SK-N-SH (cell line): ENCODE data around the gene PTPRG. TPM values are rescaled to one million over a fixed set of nuclear protein-coding genes. Genes with fewer than 3 reads are reported as not detected.

Source experiments
- CTCF ChIA-PET: fragments of 300-600, 350-600 bp; formaldehyde crosslinking; extraction: SDS; loops from one replicate; lab custom pipeline; 2021; lab: Yijun Ruan, JAX
- POLR2A ChIA-PET: fragments of 350-600 bp; sonication (Branson Sonifier 250); formaldehyde crosslinking; extraction: SDS; loops from one replicate; lab custom pipeline; 2020; ENCODE audit warnings: antibody characterized with exemption, inconsistent platforms; lab: Yijun Ruan, JAX
- DNase-seq: peaks from one replicate; pipeline ENCODE4 v3.0.0; 2012
- H2AFZ ChIP-seq: fragments of 200-600 bp; sonication (generic); 2 replicates; pipeline ENCODE4 v1.8.1; 2016; ENCODE audit warnings: antibody characterized with exemption, mild to moderate bottlenecking, low read depth
- H3F3A ChIP-seq: fragments of 200-600 bp; sonication (generic); replicated peaks from 2 replicates; pipeline ENCODE3; 2016; ENCODE audit warnings: antibody characterized with exemption, mild to moderate bottlenecking; ENCODE audit not compliant: insufficient read depth
- H3K27ac ChIP-seq, 2 experiments: fragments of 200-500 bp in 1 of 2; fragments of 200-600 bp in 1 of 2; sonication (Bioruptor generic) in 1 of 2; sonication (generic), shearing (Covaris generic) in 1 of 2; 2 replicates each; pipeline versions ENCODE4 v1.5.1 to v1.6.1; 2014 to 2016; ENCODE audit warnings: low read depth in 2 of 2, inconsistent platforms in 1 of 2, low read length in 1 of 2, mild to moderate bottlenecking in 1 of 2, mixed read lengths in 1 of 2
- H3K27me3 ChIP-seq: fragments of 200-600 bp; sonication (generic), shearing (Covaris generic); 2 replicates; pipeline ENCODE4 v1.6.1; 2016; ENCODE audit warnings: mixed run types; ENCODE audit not compliant: insufficient read depth
- H3K36me3 ChIP-seq, 2 experiments: fragments of 200-500 bp in 1 of 2; fragments of 200-600 bp in 1 of 2; sonication (Bioruptor generic) in 1 of 2; sonication (generic) in 1 of 2; replicated peaks in 1 of 2; 2 replicates each; pipeline versions ENCODE3 to v1.5.1; 2014 to 2016; ENCODE audit warnings: low read length in 1 of 2, mild to moderate bottlenecking in 1 of 2; ENCODE audit not compliant: insufficient read depth in 2 of 2, control insufficient read depth in 1 of 2
- H3K4me1 ChIP-seq, 2 experiments: fragments of 200-500 bp in 1 of 2; fragments of 200-600 bp in 1 of 2; sonication (Bioruptor generic) in 1 of 2; sonication (generic), shearing (Covaris generic) in 1 of 2; 2 replicates each; pipeline versions ENCODE4 v1.5.1 to v1.6.1; 2014 to 2016; ENCODE audit warnings: low read depth in 1 of 2, low read length in 1 of 2, mixed run types in 1 of 2; ENCODE audit not compliant: insufficient read depth in 2 of 2, control insufficient read depth in 1 of 2
- H3K4me2 ChIP-seq: fragments of 200-600 bp; sonication (generic), shearing (Covaris generic); 2 replicates; pipeline ENCODE4 v1.6.1; 2017; ENCODE audit warnings: mixed run types
- H3K4me3 ChIP-seq, 2 experiments: fragments of 200-500 bp in 1 of 2; fragments of 200-600 bp in 1 of 2; sonication (Bioruptor generic) in 1 of 2; sonication (generic), shearing (Covaris generic) in 1 of 2; 2 replicates each; pipeline versions ENCODE4 v1.5.1 to v1.8.1; 2014 to 2016; ENCODE audit warnings: low read depth in 2 of 2, inconsistent platforms in 1 of 2, low read length in 1 of 2, mild to moderate bottlenecking in 1 of 2, mixed read lengths in 1 of 2, moderate library complexity in 1 of 2
- H3K79me2 ChIP-seq: fragments of 200-600 bp; sonication (generic); 2 replicates; pipeline ENCODE4 v1.8.1; 2017; ENCODE audit warnings: mild to moderate bottlenecking; ENCODE audit not compliant: insufficient read depth
- H3K9ac ChIP-seq: fragments of 200-600 bp; sonication (generic); 2 replicates; pipeline ENCODE4 v1.6.1; 2017; ENCODE audit warnings: mixed run types
- H3K9me2 ChIP-seq: fragments of 200-600 bp; sonication (generic); 2 replicates; pipeline ENCODE4 v1.6.1; 2017; ENCODE audit warnings: mixed run types
- H3K9me3 ChIP-seq: fragments of 200-600 bp; sonication (generic); 2 replicates; pipeline ENCODE4 v1.6.1; 2017; ENCODE audit warnings: mixed run types, mild to moderate bottlenecking, moderate library complexity
- H4K20me1 ChIP-seq: fragments of 200-600 bp; sonication (generic); 2 replicates; pipeline ENCODE4 v1.6.1; 2017; ENCODE audit warnings: mild to moderate bottlenecking, mixed run types; ENCODE audit not compliant: insufficient read depth
- CHD2 ChIP-seq: fragments of 150-350 bp; IDR thresholded peaks from 2 replicates; pipeline ENCODE4 v1.6.1; 2018; ENCODE audit warnings: low read length; ENCODE audit not compliant: partially characterized antibody
- EP300 ChIP-seq, 2 experiments: IDR thresholded peaks; 2 replicates each; pipeline versions ENCODE4 v1.4.0 to v1.6.1; 2012; ENCODE audit warnings: borderline replicate concordance in 1 of 2, low read depth in 1 of 2, low read length in 1 of 2
- FOSL2 ChIP-seq: IDR thresholded peaks from 2 replicates; pipeline ENCODE4 v1.4.0; 2012; ENCODE audit warnings: low read depth, mild to moderate bottlenecking, moderate library complexity, borderline replicate concordance
- JUND ChIP-seq: IDR thresholded peaks from 2 replicates; pipeline ENCODE4 v1.4.0; 2012
- MAX ChIP-seq: IDR thresholded peaks from 2 replicates; pipeline ENCODE4 v1.4.0; 2012; ENCODE audit warnings: low read depth
- MXI1 ChIP-seq: IDR thresholded peaks from 2 replicates; pipeline ENCODE4 v1.6.1; 2012; ENCODE audit warnings: mild to moderate bottlenecking, low read depth, low read length, improper control_type of control experiment
- NRF1 ChIP-seq: IDR thresholded peaks from 2 replicates; pipeline ENCODE4 v1.6.1; 2012; ENCODE audit warnings: low read depth, mild to moderate bottlenecking, low read length
- POLR2AphosphoS5 ChIP-seq: IDR thresholded peaks from 2 replicates; pipeline ENCODE4 v1.6.1; 2012; ENCODE audit warnings: low read depth, low read length
- RCOR1 ChIP-seq: fragments of 150-350 bp; IDR thresholded peaks from 2 replicates; pipeline ENCODE4 v1.6.1; 2017; ENCODE audit warnings: antibody characterized with exemption, low read length
- REST ChIP-seq: IDR thresholded peaks from 2 replicates; pipeline ENCODE4 v1.6.1; 2012; ENCODE audit warnings: mild to moderate bottlenecking, low read depth, low read length, moderate library complexity
- RFX5 ChIP-seq: IDR thresholded peaks from 2 replicates; pipeline ENCODE4 v1.6.1; 2012; ENCODE audit warnings: mild to moderate bottlenecking, improper control_type of control experiment, low read length
- TAF1 ChIP-seq: IDR thresholded peaks from 2 replicates; pipeline ENCODE4 v1.6.1; 2012; ENCODE audit warnings: low read depth, mild to moderate bottlenecking, low read length, moderate library complexity, borderline replicate concordance
- TEAD4 ChIP-seq: IDR thresholded peaks from 2 replicates; pipeline ENCODE4 v1.4.0; 2012; ENCODE audit warnings: mild to moderate bottlenecking, borderline replicate concordance; ENCODE audit not compliant: insufficient read depth
- YY1 ChIP-seq: IDR thresholded peaks from 2 replicates; pipeline ENCODE4 v1.4.0; 2012; ENCODE audit warnings: low read depth, mild to moderate bottlenecking
- WGBS: methylation state at CpG from one replicate; pipeline ENCODE4 v1.1.6; 2017; ENCODE audit warnings: low lambda C conversion rate; 5-methylcytosine and 5-hydroxymethylcytosine counted together
- polyA plus RNA-seq, 3 experiments: library from polyadenylated mRNA; depleted of rRNA; stranded (reverse); fragments of >200 nt; gene quantifications; 2 replicates each; pipeline ENCODE4 v1.2.3, GENCODE V29; 2012

Gene PTPRG
- polyA plus RNA-seq, 1 of the 3 experiments (the other 2 are of a cell fraction) = 14.1 TPM

GRCh38 chr3:61765157-61765876, 203.9 kb downstream of the PTPRG start:
- POLR2A ChIA-PET = interaction anchor here (0.7 kb wide), 1 partner anchor 56 kb away, joined by 3 read pairs; no protein-coding TSS in a partner anchor
- DNase-seq = no peak
- Histone ChIP-seq H3K27me3 (no peaks in the 10 kb centered on the region), H3K4me1 (no peaks in the 10 kb centered on the region), H3K79me2 (peaks cover 13% of the 10 kb centered on the region), H3K9me2 (no peaks in the 10 kb centered on the region), H3K4me3 (no peak overlapping the region), H3K27ac (no peak overlapping the region), H3F3A (no peaks in the 10 kb centered on the region), H3K9ac (no peak overlapping the region), H3K4me2 (no peak overlapping the region), H3K36me3 (no peaks in the 10 kb centered on the region), H4K20me1 (no peaks in the 10 kb centered on the region), H3K9me3 (no peaks in the 10 kb centered on the region), H2AFZ (no peak overlapping the region)
- TF ChIP-seq CHD2 = no peak
- TF ChIP-seq JUND = no peak
- no peak for TF ChIP-seq FOSL2
- TF ChIP-seq MAX = no peak
- no peak for TF ChIP-seq TAF1
- TF ChIP-seq EP300 (IDR thresholded peaks at IDR 0.05; ENCODE audit: borderline replicate concordance in 1 of 2, low read depth in 1 of 2, low read length in 1 of 2) = no peak
- no peak for TF ChIP-seq TEAD4
- no peak for TF ChIP-seq MXI1
- TF ChIP-seq NRF1 = no peak
- no peak for TF ChIP-seq RFX5
- TF ChIP-seq POLR2AphosphoS5 = no peak
- no peak for TF ChIP-seq RCOR1
- no peak for TF ChIP-seq YY1
- TF ChIP-seq REST = no peak
- CTCF ChIA-PET = interaction anchor here (0.6 to 0.8 kb wide), 2 partner anchors 13 to 20 kb away, joined by 3 read pairs; no protein-coding TSS in a partner anchor
- WGBS = 76% methylated on average over 5 of the region's 5 CpGs
